22Rv1 (cell line): ENCODE results near the gene USE1.

ENCODE experiments used
- CTCF ChIP-seq: fragments of 450-650 bp; IDR thresholded peaks from 2 replicates; pipeline ENCODE4 v1.5.1; 2017; ENCODE audit warnings: mild to moderate bottlenecking
- ZFX ChIP-seq: fragments of 450-650 bp; IDR thresholded peaks from 2 replicates; pipeline ENCODE4 v1.6.1; 2017; ENCODE audit warnings: antibody characterized with exemption, borderline replicate concordance

GRCh38 chr19:17215127-17215971, at the start of gene USE1:
- TF ChIP-seq CTCF, result no peak
- TF ChIP-seq ZFX, result no peak
